HG02610 (cell line): ENCODE data around the gene ARFGAP1.

Source experiments
- ATAC-seq: cut with Tn5 transposase; IDR thresholded peaks from one replicate; pipeline ENCODE4 v1.9.1; 2021; ENCODE audit warnings: mild to moderate bottlenecking, moderate library complexity; ENCODE audit not compliant: unreplicated experiment

Gene ARFGAP1

DNA sequence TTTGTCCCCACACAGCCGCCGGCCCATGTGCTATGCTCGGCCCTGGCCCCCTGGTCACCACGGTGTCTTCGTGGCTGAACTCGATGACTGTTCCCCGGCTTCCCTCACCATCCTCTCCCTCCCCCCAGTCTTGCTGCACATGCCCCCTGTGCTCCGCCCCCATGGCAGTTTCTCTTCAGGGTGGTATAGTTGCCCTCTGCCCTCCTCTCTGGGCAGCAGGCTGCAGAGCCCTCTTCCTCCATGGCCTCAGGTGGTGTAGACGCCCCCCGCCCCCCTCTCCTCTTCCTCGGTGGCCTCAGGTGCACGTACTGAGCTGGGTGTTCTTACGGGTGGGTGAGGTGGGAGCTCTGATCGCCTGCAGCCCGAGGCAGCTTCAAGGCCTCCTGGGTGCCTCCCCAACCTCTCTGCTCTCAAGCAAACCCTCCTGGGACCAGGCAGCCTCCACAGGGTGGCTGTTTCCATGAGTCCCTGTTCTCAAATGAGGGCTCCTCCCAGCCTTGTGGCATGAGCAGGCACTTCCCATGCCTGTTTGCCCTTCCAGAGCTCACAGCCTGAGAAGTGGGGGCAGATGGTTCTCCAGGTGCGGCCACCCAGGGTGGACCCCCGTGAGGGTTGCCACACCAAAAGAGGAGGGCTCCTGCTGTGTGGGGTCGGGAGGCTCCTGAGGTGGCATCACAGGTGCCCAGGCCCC lies 45.1 kb downstream of the ARFGAP1 start:
- ATAC-seq = no peak

GRCh38 chr20:63318391-63319163 lies 46.0 kb downstream of the ARFGAP1 start:
- no peak for ATAC-seq

DNA sequence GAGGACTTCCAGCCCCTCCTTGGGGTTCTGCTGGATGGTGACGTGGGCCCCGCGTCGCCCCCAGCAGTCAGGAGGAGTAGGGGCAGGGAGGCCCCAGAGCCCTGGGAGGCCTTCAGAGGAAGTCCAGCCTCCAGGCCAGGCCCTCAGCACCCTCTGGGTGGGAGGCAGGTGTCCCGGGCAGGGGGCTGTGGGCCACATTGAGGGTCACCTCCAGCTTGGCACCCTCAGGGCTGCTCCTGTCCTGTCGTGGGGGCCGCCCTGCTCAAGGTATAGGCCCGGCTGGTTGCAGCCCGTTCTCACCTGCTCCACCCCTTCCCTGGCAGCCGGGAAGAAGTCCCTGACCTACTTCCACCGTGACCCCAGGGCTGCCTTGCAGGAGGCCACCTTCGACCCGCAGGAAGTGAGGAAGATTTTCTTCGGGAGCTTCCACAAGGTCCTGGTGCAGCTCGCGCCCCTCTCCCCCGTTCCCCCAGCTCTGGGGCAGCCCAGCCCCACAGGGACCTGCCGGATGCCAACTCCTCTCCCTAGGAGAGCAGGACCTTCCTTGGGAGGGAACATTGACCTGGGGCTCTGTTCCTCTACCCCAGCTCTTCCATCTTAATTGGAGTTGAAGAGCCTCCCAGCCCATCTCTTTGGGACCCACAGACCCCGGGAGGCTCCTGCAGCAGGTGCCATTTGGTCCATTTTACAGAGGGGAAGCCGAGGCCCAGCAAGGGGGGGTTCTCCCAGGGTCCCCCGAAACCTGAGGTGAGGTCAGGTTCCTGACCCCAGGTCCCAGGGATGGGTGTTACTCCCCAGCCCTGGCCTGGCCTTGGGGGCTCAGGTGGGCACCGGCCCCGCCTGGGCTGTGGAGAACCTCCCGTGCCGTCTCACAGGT lies 46.8 kb downstream of the ARFGAP1 start:
- no peak for ATAC-seq

GRCh38 chr20:63320041-63320511 lies 47.5 kb downstream of the ARFGAP1 start:
- no peak for ATAC-seq

DNA sequence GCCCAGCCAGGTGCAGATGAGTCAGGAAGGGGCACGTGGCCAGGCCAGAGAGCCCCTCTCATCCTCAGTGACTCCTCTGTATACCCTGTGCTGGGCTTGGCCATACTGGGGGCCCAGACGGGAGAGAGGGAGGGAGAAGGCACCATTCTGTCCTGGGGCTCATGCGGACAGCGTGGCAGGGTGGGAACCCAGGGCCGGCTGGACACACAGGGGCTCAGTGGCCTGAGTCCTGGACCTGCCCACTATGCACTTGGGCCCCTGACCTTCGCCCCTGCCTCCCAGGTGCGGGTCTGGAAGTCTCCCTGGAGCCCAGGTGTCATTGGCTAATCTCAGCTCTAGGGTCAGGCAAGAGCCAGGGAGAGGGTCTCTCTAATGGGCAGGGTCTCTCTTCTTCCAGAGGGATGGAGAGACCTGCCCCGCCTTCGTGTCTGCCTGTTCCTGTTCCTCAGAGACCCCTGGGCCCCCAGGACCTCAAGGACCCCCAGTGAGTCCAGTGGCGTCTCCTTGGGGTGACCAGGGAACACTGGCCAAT lies 48.1 kb downstream of the ARFGAP1 start:
- ATAC-seq = no peak

DNA sequence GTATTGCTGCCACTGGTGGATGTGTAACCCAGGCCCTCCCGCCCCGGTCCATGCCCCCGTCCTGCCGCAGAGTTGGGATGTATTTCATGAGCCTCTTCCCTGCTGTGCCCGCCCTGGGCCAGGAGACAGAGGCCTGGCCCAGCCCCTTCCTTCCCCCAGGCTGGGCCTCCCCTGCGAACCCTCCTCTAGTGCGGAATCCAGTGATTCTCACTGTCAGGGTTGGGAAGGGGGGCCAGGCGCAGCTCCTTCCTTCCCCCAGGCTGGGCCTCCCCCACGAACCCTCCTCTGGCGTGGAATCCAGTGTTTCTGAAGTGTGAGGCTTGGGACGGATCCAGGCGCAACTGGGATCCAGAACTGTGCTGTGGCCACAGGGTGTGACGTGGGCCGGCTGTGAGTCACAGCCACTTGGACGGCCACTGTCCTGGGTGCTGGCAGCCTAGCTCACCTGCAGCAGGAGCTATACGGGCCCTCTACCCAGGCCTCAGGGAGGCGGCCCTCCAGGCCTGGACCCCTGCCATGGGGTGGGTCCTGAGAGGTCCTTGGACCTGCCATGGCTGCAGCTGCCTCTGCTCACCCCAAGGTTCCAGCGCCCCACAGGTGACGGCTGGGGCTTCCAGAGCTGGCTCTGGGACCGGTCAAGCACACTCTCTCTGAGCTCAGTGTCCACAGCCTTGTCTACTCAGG lies 48.7 kb downstream of the ARFGAP1 start:
- no peak for ATAC-seq

DNA sequence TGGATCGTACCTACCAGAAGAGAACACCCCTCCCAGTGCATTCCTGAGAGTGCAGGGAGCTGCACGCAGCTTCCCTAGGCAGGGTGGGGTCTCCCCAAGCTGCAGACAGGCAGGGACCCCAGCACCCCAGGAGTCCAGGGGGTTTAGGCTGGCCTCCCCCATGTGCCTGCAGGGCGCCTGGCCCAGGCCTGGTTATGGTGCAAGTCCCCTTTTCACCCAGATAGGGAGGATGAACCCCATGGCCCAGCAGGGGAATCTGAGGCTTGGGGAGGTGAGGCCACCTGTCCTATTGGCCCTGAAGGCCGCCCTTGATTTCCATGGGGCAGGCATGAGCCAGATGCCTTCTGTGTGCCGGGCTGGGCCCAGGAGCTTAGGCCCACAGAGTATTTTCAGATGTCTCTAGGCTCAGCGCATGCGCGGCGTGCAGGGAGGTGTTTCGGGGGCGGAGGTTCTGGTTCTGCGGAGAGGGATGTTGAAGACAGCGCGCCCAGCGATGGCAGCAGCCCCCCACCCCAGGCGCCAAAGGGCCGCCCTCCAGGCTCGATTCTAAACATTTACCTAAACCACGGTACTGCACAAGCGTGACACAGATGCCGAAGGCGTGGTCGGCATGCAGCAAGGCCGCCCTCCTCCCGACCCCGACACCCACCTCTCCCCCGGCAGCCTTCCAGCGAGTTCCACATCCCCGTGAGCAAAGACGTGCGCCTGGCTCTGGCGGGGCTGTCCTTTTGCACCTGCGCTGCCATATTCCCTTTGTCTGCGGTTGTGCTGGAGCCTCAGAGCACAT lies 49.7 kb downstream of the ARFGAP1 start:
- no peak for ATAC-seq

- no peak for ATAC-seq
Measured at GRCh38 chr20:63322933-63323273, 50.3 kb downstream of the ARFGAP1 start.

DNA sequence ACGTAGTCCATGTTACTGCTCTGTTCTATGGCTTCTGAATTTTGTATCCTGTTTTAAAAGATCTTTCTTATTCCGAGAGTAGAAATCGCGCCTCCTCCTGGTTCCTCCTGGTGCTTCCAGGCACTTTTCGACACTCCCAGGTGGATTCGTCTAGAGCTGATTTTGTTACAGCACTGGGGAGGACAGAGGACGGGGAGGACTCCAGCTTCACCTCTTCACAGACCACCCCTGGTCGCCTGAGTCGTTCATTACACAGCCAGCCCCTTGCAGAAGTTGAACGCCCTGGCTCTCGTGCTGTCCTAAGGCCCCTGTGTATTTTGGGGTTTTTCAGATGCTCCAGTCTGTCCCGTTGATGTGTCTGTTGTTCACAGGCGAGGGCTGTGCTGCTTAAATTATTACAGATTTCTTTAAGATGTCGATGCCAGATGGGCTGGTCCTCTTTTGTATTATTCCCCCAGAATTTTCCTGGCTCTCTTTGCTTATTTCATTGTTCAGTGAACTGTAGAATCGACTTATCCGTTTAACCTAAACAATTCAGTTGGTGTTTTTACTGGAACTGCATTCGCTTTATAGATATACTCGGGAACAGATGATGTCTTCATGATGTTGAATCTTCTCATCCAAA lies 50.9 kb downstream of the ARFGAP1 start:
- ATAC-seq = no peak

DNA sequence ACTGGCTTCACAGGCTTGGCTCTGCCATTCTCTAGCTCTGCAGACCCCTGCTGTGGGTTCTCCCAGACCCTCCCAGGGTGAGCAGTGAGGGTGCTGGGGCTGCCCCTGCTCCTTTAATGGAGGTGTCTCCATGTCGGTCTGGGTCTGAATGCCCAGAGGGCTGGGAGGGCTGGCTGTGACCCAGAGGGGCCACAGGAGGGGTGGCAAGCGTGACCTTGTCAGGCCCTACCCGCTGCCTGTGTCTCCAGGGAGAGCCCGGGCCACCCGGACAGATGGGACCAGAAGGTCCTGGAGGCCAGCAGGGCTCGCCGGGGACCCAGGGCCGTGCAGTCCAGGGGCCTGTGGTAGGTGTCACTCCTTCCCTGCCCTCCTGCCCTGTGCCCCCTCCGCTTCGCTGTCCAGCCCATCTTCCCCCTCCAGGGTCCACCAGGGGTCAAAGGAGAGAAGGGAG lies 52.4 kb downstream of the ARFGAP1 start:
- no peak for ATAC-seq

DNA sequence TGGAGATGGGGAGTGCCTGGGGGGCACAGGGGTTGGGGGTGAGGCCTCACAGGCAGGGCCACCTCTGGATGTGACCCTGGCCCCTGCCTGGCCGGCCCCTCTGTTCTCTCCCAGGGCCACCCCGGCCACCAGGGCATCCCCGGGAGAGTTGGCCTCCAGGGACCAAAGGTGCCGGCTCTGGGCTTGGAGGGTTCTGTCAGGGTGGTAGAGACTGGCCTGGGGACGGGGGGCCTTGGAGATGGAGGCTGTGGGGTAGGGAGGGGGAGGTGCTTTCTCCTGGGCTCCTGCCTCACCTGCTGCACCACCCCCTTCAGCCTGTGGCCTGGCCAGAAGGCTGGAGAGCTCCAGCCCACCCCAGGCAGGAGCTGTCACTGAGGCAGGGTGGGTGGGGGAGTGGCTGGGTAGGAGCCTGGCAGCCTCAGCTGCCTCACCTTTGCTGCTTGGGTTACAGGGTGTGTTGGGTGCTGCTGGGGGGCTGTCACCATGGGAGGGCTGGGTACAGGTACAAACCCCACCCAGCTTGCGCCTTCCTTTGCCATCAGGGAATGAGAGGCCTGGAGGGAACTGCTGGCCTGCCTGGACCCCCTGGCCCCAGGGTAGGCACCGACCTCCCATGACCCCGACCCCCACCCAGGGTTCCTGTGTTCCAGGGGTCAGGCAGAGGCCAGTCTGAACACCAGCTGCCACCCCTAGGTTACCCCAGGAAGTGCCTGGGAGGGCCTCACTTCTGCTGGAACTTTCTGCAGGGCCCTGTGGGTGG lies 53.1 kb downstream of the ARFGAP1 start:
- ATAC-seq = no peak

GRCh38 chr20:63326314-63327230 lies 54.0 kb downstream of the ARFGAP1 start:
- no peak for ATAC-seq

GRCh38 chr20:63327231-63327745 lies 54.7 kb downstream of the ARFGAP1 start:
- ATAC-seq = no peak

DNA sequence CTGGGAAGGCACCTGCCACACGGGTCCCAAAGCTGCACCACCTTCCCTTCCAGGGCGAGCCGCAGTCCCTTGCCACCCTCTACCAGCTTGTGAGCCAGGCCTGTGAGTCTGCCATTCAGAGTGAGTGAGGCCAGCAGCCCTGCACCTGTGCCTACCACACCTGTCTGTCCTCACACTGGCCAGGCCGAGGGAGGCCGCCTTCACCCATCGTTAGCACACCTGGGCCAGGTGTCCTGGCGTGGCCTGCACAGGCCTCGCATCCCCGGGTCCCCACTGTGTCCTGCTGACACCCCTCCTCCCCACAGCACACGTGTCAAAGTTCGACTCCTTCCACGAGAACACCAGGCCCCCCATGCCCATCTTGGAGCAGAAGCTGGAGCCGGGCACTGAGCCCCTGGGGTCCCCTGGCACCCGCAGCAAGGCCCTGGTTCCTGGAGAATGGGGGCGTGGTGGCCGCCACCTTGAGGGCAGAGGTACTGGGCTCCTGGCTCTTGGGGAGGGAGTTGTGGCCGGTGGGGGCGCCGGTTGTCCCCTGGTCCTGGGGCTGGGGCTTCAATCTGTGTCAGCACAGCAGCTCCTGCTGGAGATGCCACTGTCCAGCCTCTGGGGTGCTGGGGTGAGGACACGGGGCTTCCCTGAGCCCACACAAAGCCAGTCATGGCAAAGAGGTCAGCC lies 55.5 kb downstream of the ARFGAP1 start:
- no peak for ATAC-seq

- ATAC-seq = no peak
Measured at GRCh38 chr20:63328718-63329275, 56.2 kb downstream of the ARFGAP1 start.

GRCh38 chr20:63329331-63330083 lies 56.9 kb downstream of the ARFGAP1 start:
- no peak for ATAC-seq
